ENCODE measurements around the gene LINGO1. TPM values are rescaled to one million over a fixed set of nuclear protein-coding genes. Genes with fewer than 3 reads are reported as not detected.

LINGO1 gene
- total and polyA plus RNA-seq, 9 of the 15 experiments (the other 6 are each of a cell fraction or from before 2014, with no cell fraction given): 0.07 to 15.3 (median 2.1) TPM

GRCh38 chr15:77634266-77634962 lies 1.7 kb upstream of the LINGO1 start (continued):
- TF ChIP-seq REST (IDR thresholded peaks at IDR 0.05; ENCODE audit: borderline replicate concordance) (0 out of 2 replicates have a peak, but pooled peaks have one; percentile 38), REST (CRISPR knock-in tag; IDR thresholded peaks at IDR 0.05; ENCODE audit: low read depth) (no peak), CLOCK (CRISPR knock-in tag; IDR thresholded peaks at IDR 0.05; ENCODE audit: borderline replicate concordance) (no peak), SMARCA5 (IDR thresholded peaks at IDR 0.05) (peak; percentile 98), U2AF2 (optimal IDR thresholded peaks at IDR 0.05; ENCODE audit: low read depth, low read length) (no peak), JUND (IDR thresholded peaks at IDR 0.05; ENCODE audit: borderline replicate concordance, low read depth, low read length) (peak; percentile 21; the same call in 1 of the 2 replicates), JUND (tag; IDR thresholded peaks at IDR 0.05; ENCODE audit: borderline replicate concordance, low read depth, low read length) (no peak; the same call in 2 of the 3 replicates), EHMT2 (IDR thresholded peaks at IDR 0.05) (no peak), CTCFL (IDR thresholded peaks at IDR 0.05; ENCODE audit: borderline replicate concordance, insufficient read depth, low read depth, low read length, poor library complexity, severe bottlenecking) (peak; percentile 92), RBM25 (IDR thresholded peaks at IDR 0.05; ENCODE audit: low read depth, low read length, severe bottlenecking) (peak; percentile 87), ZNF707 (CRISPR knock-in tag; conservative IDR thresholded peaks at IDR 0.05) (no peak), HDAC1 (IDR thresholded peaks at IDR 0.05) (peak in 1 of 2 experiments; percentile 33; a peak in 1 of 4 replicates), RUNX1 (IDR thresholded peaks at IDR 0.05; ENCODE audit: low read depth) (no peak), RAD21 (CRISPR knock-in tag; conservative IDR thresholded peaks at IDR 0.05 in 1 of 2, IDR thresholded peaks at IDR 0.05 in 1 of 2) (peak in 1 of 2 experiments; percentile 51; a peak in 2 of 4 replicates)
